SU-DHL-6 (cell line): Measurements from ENCODE around the gene HRAS.

Experiments
- H2AFZ ChIP-seq: fragments of 200-600 bp; sonication (generic); 2 replicates; pipeline ENCODE4 v1.6.1; 2014; ENCODE audit warnings: low read depth, mild to moderate bottlenecking, moderate library complexity, mixed read lengths, antibody characterized with exemption, low read length; ENCODE audit not compliant: severe bottlenecking
- H3F3A ChIP-seq: fragments of 200-600 bp; shearing (Covaris generic); 2 replicates; pipeline ENCODE4 v1.6.0; 2016; ENCODE audit warnings: antibody characterized with exemption, mild to moderate bottlenecking; ENCODE audit not compliant: insufficient read depth
- H3K27ac ChIP-seq: fragments of 200-600 bp; sonication (generic); 2 replicates; pipeline ENCODE4 v1.5.1; 2016; ENCODE audit warnings: low read depth, mild to moderate bottlenecking, low read length, moderate library complexity, mixed read lengths
- H3K27me3 ChIP-seq: fragments of 200-600 bp; sonication (generic), shearing (Covaris generic); 2 replicates; pipeline ENCODE4 v1.6.0; 2014; ENCODE audit warnings: mild to moderate bottlenecking, low read length
- H3K36me3 ChIP-seq: fragments of 200-600 bp; sonication (generic); 2 replicates; pipeline ENCODE4 v1.6.1; 2014; ENCODE audit warnings: mild to moderate bottlenecking, low read length, mixed read lengths
- H3K4me2 ChIP-seq: fragments of 300-600, 200-600 bp; shearing (Covaris generic), sonication (generic); 2 replicates; pipeline ENCODE4 v1.6.0; 2014; ENCODE audit warnings: low read length, low read depth, mild to moderate bottlenecking; ENCODE audit not compliant: poor library complexity, severe bottlenecking
- H3K4me3 ChIP-seq: fragments of 200-600 bp; sonication (generic); 2 replicates; pipeline ENCODE4 v1.5.1; 2014; ENCODE audit warnings: antibody characterized with exemption, low read length, mild to moderate bottlenecking, mixed read lengths; ENCODE audit not compliant: insufficient read depth, poor library complexity, severe bottlenecking
- H3K79me2 ChIP-seq: fragments of 200-600 bp; sonication (generic); 2 replicates; pipeline ENCODE4 v1.6.1; 2014; ENCODE audit warnings: mild to moderate bottlenecking, low read length, moderate library complexity; ENCODE audit not compliant: insufficient read depth
- H3K9ac ChIP-seq: fragments of 200-600 bp; sonication (generic); 2 replicates; pipeline ENCODE4 v1.7.0; 2014; ENCODE audit warnings: mild to moderate bottlenecking, low read length
- H3K9me2 ChIP-seq: fragments of 200-600 bp; sonication (generic); replicated peaks from 2 replicates; pipeline ENCODE4 v1.6.1; 2014; ENCODE audit warnings: low read length; ENCODE audit not compliant: insufficient read depth
- H3K9me3 ChIP-seq: fragments of 200-600 bp; sonication (generic); 2 replicates; pipeline ENCODE4 v1.6.1; 2014; ENCODE audit warnings: low read length, mixed read lengths; ENCODE audit not compliant: insufficient read depth
- H4K20me1 ChIP-seq: fragments of 200-600 bp; sonication (generic); 2 replicates; pipeline ENCODE4 v1.6.1; 2014; ENCODE audit warnings: low read depth, mild to moderate bottlenecking, antibody characterized with exemption, low read length, moderate library complexity, mixed read lengths
- CTCF ChIP-seq: fragments of 200-600 bp; sonication (generic); IDR thresholded peaks from one replicate; pipeline ENCODE4 v1.5.1; 2017; ENCODE audit warnings: antibody characterized with exemption, mild to moderate bottlenecking, low read length, moderate library complexity; ENCODE audit not compliant: insufficient read depth, poor library complexity, severe bottlenecking
- EZH2phosphoT487 ChIP-seq: fragments of 200-600 bp; sonication (generic), shearing (Covaris generic); conservative IDR thresholded peaks from 2 replicates; pipeline ENCODE4 v1.6.1; 2018; ENCODE audit warnings: mild to moderate bottlenecking, antibody characterized with exemption, low read length, moderate library complexity, mixed read lengths

The HRAS gene

GRCh38 chr11:488062-488461, 47.3 kb downstream of the HRAS start:
- TF ChIP-seq EZH2phosphoT487 (no peak), CTCF (no peak)
- H4K20me1 ChIP-seq: no peaks in the 10 kb centered on the region
- H3K27ac ChIP-seq: no peak overlapping the region

GRCh38 chr11:487571-488021, 47.8 kb downstream of the HRAS start:
- Histone ChIP-seq H3K4me2 (no peak overlapping the region), H3K4me3 (no peak overlapping the region), H2AFZ (no peak overlapping the region), H3K36me3 (no peaks in the 10 kb centered on the region), H4K20me1 (no peaks in the 10 kb centered on the region), H3K79me2 (no peaks in the 10 kb centered on the region), H3K9me3 (no peaks in the 10 kb centered on the region), H3F3A (no peaks in the 10 kb centered on the region), H3K27me3 (no peaks in the 10 kb centered on the region), H3K9ac (no peak overlapping the region), H3K27ac (no peak overlapping the region), H3K9me2 (no peaks in the 10 kb centered on the region)
- TF ChIP-seq CTCF (no peak), EZH2phosphoT487 (no peak)

More at GRCh38 chr11:488062-488461, 47.3 kb downstream of the HRAS start:
- no peak overlapping the region for H2AFZ ChIP-seq
- no peaks in the 10 kb centered on the region for H3F3A ChIP-seq
- H3K9me3 ChIP-seq: no peaks in the 10 kb centered on the region
- no peak overlapping the region for H3K4me2 ChIP-seq
- no peaks in the 10 kb centered on the region for H3K27me3 ChIP-seq
- no peaks in the 10 kb centered on the region for H3K79me2 ChIP-seq
- H3K4me3 ChIP-seq: no peak overlapping the region
- H3K9me2 ChIP-seq: no peaks in the 10 kb centered on the region
- no peaks in the 10 kb centered on the region for H3K36me3 ChIP-seq
- H3K9ac ChIP-seq: no peak overlapping the region

GRCh38 chr11:486189-486588, 49.2 kb downstream of the HRAS start:
- Histone ChIP-seq H2AFZ (no peak overlapping the region), H3K27ac (no peak overlapping the region), H3K9me3 (no peaks in the 10 kb centered on the region), H3K27me3 (no peaks in the 10 kb centered on the region), H3K9ac (no peak overlapping the region), H3F3A (no peaks in the 10 kb centered on the region), H3K79me2 (no peaks in the 10 kb centered on the region), H3K4me2 (no peak overlapping the region), H3K36me3 (no peaks in the 10 kb centered on the region), H4K20me1 (no peaks in the 10 kb centered on the region), H3K9me2 (no peaks in the 10 kb centered on the region), H3K4me3 (no peak overlapping the region)
- TF ChIP-seq CTCF (no peak), EZH2phosphoT487 (no peak)
